CD4-positive, alpha-beta T cell treated with Interleukin-15 for 1 hour (primary cell): ENCODE results near the gene PCDHGB3.

Experiments used
- DNase-seq: peaks from one replicate; pipeline ENCODE4 v3.0.0-alpha.2; 2020

The PCDHGB3 gene

DNA sequence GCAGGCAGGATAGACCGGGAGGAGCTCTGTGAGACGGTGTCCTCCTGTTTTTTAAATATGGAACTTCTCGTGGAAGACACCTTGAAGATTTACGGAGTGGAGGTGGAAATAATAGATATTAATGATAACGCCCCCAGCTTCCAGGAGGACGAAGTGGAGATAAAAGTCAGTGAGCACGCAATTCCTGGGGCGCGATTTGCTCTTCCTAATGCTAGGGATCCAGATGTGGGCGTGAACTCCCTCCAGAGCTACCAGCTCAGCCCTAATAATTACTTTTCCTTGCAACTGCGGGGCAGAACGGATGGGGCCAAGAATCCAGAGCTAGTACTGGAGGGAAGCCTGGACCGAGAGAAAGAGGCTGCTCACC is 51.4 kb downstream of the PCDHGB3 start:
- no peak for DNase-seq
